Fibroblast of skin of back (primary cell): Measurements from ENCODE around the gene KRTAP25-1.

Experiments used
- DNase-seq: peaks from one replicate; pipeline ENCODE4 v3.0.0-alpha.2; 2013

Gene KRTAP25-1

GRCh38 chr21:30248844-30249243, 40.5 kb downstream of the KRTAP25-1 start:
- no peak for DNase-seq

- no peak for DNase-seq
Measured at GRCh38 chr21:30245061-30245460, 44.3 kb downstream of the KRTAP25-1 start.

GRCh38 chr21:30243691-30244090, 45.6 kb downstream of the KRTAP25-1 start:
- DNase-seq: no peak

- no peak for DNase-seq
Measured at GRCh38 chr21:30240661-30241060, 48.7 kb downstream of the KRTAP25-1 start.
